Activated T-cell treated with anti-CD3 and anti-CD28 coated beads for 1 hour (primary cell): ENCODE data around the gene CENPE.
"Not testable (repeated sequence)": the region's sequence is repeated elsewhere in the genome, so short reads cannot be mapped to it uniquely, and the experiment has no call there.

Experiments used
- DNase-seq: peaks from one replicate; pipeline ENCODE4 v3.0.0-alpha.2; 2020; ENCODE audit warnings: low read depth

The CENPE gene

DNA sequence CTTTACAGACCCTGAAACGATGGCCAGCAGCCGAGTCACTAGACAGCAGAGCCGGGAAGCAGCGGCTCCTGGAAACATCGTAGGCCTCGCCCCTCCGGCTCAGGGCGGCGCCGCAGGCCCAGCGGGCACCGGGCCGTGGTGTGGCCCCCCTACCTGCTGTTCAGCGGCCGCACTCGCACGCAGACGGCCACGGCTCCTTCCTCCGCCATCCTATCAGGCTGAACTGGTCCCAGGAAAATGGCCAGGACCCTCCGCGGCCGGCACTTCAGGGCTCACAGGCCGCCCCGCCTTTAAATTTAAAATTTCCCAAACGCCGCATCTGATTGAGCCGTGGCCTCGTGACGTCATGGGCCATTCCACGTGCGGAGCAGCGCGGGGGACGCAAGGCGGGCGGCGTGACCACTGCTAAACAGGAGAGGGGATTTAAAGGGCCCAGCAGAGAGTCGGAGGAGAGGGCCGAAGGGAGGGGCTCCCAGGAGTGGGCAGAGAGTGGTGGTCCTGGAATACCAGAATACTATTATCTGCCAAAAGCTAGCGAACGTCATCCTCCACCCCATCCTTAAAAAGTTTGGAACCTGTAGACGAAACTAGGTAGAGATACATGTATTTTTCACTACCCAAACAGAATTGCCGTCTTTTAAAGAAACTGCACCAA is at the start of gene CENPE:
CENPE (minus strand) TSS at position 233 of the 655 bp plus-strand sequence; CDS start at position 209, 24 bp downstream.
- DNase-seq = peak; percentile 79

- no peak for DNase-seq
These were observed 46.1 kb upstream of the CENPE start for GRCh38 chr4:103244251-103244650.

DNA sequence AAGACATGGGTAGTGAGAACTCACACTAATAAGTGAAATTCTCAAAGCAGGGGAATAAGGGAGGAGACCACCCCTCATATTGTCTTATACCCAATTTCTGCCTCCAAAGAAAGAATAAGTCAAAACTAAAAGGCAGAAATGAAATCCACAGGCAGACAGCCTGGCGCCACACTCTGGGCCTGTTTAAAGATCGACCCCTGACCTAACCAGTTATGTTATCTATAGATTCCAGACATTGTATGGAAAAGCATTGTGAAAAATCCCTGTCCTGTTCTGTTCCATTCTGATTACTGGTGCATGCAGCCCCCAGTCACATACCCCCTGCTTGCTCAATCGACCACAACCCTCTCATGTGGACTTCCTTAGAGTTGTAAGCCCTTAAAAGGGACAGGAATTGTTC is 32.8 kb upstream of the CENPE start:
- not testable (repeated sequence) for DNase-seq

- not testable (repeated sequence) for DNase-seq
These were observed 25.4 kb upstream of the CENPE start for GRCh38 chr4:103223556-103223955.

- no peak for DNase-seq
These were observed 9.5 kb upstream of the CENPE start for GRCh38 chr4:103207673-103208072.

GRCh38 chr4:103204111-103204510 is 6.0 kb upstream of the CENPE start:
- DNase-seq = no peak

DNA sequence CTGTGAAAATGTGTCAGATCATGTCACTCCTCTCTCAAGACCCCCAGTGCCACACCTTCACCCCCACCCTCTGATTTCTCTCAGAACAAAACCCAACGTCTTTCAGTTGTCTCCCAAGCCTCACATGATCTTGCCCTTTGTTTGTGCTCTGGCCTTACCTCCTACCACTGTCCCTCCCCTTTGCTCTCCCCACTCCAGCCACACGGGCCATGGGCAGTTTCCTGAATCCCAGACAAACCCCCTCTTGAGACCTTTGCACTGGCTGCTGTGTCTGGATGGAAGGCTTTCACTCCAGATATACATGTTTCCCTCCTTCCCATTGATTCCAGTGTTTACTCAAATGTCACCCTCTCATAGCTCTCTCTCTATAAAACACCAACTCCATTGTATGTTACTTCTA is 3.6 kb upstream of the CENPE start:
- DNase-seq = no peak

- no peak for DNase-seq
These were observed 3.1 kb upstream of the CENPE start for GRCh38 chr4:103201253-103201652.

GRCh38 chr4:103199009-103199408 is 866 bp upstream of the CENPE start:
- DNase-seq = no peak

- DNase-seq = no peak
These were observed 405 bp downstream of the CENPE start for GRCh38 chr4:103197765-103198110.

DNA sequence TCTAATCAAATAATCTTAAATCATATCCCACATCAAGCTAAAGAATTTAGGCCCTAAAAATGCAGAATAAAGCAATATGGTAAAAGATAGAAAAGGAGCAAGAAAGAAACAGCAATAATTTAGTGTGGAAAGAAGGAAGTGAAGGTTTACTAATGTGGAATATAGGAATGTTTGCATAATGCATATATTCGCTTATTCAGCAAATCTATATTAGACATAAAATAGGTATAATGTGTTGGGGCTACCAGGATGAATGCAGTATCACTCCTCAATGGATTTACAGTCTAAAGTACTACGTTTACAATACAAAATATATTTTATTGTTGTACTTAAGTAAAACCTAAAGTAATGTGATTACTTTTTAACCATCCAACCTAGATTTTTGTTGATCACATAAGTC is 4.7 kb downstream of the CENPE start:
- no peak for DNase-seq

- DNase-seq = no peak
These were observed 27.1 kb downstream of the CENPE start for GRCh38 chr4:103171006-103171405.

GRCh38 chr4:103169750-103170149 is 28.4 kb downstream of the CENPE start:
- not testable (repeated sequence) for DNase-seq

DNA sequence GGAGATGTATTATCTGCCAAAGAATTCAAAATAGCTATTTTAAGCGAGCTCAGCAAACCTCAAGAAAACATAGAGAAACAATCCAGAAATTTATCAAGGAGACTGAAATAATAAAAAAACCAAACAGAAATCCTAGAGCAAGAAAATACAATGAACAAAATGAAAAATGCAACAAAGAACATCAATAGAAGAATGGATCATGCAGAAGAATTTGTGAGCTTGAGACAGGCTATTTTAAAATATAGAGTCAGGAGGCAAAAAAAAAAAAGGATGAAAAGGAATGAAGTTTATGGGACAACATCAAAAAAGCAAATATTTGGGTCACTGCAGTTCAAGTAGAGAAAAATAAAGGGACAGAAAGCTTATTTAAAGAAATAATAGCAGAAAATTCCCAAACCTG is 29.1 kb downstream of the CENPE start:
- DNase-seq = no peak

GRCh38 chr4:103162176-103162575 is 36.0 kb downstream of the CENPE start:
- no peak for DNase-seq

DNA sequence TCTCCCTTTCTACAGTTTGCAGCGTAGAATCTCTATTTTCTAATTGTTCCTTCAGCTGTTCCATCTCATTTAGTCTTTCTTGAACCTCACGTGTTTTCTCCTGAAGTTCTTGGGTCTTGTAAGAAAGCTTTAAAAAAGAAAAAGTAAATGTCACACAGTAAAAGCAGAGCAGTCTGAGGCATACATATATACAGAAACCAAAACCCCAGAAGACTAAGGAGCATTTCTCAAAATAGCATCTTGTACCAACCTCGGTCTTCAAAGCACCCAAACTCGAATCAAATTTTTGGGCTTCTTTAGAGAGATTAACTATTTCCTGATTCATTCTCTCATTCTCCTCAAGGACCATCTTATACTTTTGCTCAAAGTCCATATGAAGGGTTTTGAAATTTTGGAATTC is 39.4 kb downstream of the CENPE start:
- DNase-seq = no peak

DNA sequence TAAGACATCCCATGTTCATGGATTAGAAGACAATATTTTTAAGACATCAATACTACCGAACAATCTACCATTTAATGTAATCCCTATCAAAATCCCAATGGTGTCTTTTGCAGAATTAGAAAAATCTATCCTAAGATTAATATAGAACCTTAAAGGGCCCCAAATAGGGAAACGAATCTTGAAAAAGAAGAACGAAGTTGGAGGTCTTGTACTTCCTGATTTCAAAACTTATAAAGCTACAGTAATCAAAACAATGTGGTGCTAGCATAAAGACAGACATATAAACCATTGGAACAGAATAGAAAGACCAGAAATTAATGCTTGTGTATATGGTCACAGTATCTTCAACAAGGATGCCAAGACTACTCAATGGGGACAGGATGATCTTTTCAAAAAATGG is 42.0 kb downstream of the CENPE start:
- no peak for DNase-seq

DNA sequence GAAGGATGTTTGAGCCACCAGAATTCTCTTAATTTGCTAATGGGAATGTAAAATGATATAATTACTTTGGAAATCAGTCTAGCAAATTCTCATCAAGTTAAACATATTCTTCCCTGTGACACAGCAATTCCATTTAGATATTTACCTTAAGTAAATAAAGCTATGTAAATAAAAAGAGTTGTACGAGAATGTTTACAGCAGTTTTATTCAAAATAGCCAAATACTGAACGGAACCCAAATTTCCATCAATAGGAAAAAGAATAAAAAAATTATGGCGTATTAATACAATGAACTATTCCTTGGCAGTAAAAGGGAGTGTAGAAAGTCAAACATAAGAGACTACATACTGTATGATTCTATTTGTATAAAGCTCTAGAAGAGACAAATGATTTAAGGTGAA is 45.8 kb downstream of the CENPE start:
- no peak for DNase-seq

- DNase-seq = no peak
These were observed 47.5 kb downstream of the CENPE start for GRCh38 chr4:103150677-103151076.

GRCh38 chr4:103144926-103145325 is 53.2 kb downstream of the CENPE start:
- DNase-seq = no peak

GRCh38 chr4:103137446-103137827 is 60.7 kb downstream of the CENPE start:
- DNase-seq = no peak

GRCh38 chr4:103136671-103137445 is 61.3 kb downstream of the CENPE start:
- DNase-seq = no peak

GRCh38 chr4:103129174-103129573 is 69.0 kb downstream of the CENPE start:
- DNase-seq = no peak

GRCh38 chr4:103126126-103126525 is 72.0 kb downstream of the CENPE start:
- no peak for DNase-seq
